Mucosa of stomach (tissue), 1 donor: Measurements from ENCODE around the gene PBOV1.

Experiments
- H3K27me3 ChIP-seq: one replicate; pipeline ENCODE4 v1.7.0; 2013; ENCODE audit warnings: mild to moderate bottlenecking, low read length; ENCODE audit not compliant: control insufficient read depth, insufficient read depth
- H3K36me3 ChIP-seq: one replicate; pipeline ENCODE4 v1.7.0; 2013; ENCODE audit warnings: low read length; ENCODE audit not compliant: control insufficient read depth, insufficient read depth
- H3K4me1 ChIP-seq: one replicate; pipeline ENCODE4 v1.7.0; 2013; ENCODE audit warnings: mild to moderate bottlenecking, low read length; ENCODE audit not compliant: control insufficient read depth, insufficient read depth
- H3K4me3 ChIP-seq: one replicate; pipeline ENCODE4 v1.7.0; 2013; ENCODE audit warnings: low read length
- H3K9ac ChIP-seq: one replicate; pipeline ENCODE4 v1.7.0; 2013; ENCODE audit warnings: mild to moderate bottlenecking, low read length, moderate library complexity
- H3K9me3 ChIP-seq: one replicate; pipeline ENCODE4 v1.7.0; 2013; ENCODE audit warnings: mild to moderate bottlenecking, low read length, moderate library complexity; ENCODE audit not compliant: control insufficient read depth
- donor health status: Pancreatic carcinoma.

PBOV1 gene

GRCh38 chr6:138248878-138249277 lies 30.6 kb upstream of the PBOV1 start:
- Histone ChIP-seq H3K9ac (no peak overlapping the region), H3K4me1 (peaks cover 6% of the 10 kb centered on the region), H3K36me3 (peaks cover 4% of the 10 kb centered on the region), H3K4me3 (no peak overlapping the region), H3K27me3 (no peaks in the 10 kb centered on the region), H3K9me3 (no peaks in the 10 kb centered on the region)

- H3K27me3 ChIP-seq: no peaks in the 10 kb centered on the region
- H3K36me3 ChIP-seq: peaks cover 4% of the 10 kb centered on the region
- H3K9me3 ChIP-seq: no peaks in the 10 kb centered on the region
- H3K9ac ChIP-seq: no peak overlapping the region
- no peak overlapping the region for H3K4me3 ChIP-seq
- H3K4me1 ChIP-seq: peaks cover 9% of the 10 kb centered on the region
These were observed 29.7 kb upstream of the PBOV1 start for GRCh38 chr6:138248011-138248410.

GRCh38 chr6:138246650-138247440 lies 28.6 kb upstream of the PBOV1 start:
- H3K4me3 ChIP-seq: no peak overlapping the region
- no peaks in the 10 kb centered on the region for H3K9me3 ChIP-seq
- H3K27me3 ChIP-seq: no peaks in the 10 kb centered on the region
- peaks cover 14% of the 10 kb centered on the region for H3K4me1 ChIP-seq
- H3K36me3 ChIP-seq: peaks cover 4% of the 10 kb centered on the region
- no peak overlapping the region for H3K9ac ChIP-seq

- Histone ChIP-seq H3K27me3 (no peaks in the 10 kb centered on the region), H3K4me1 (peaks cover 11% of the 10 kb centered on the region), H3K9me3 (no peaks in the 10 kb centered on the region), H3K4me3 (no peak overlapping the region), H3K9ac (no peak overlapping the region), H3K36me3 (no peaks in the 10 kb centered on the region)
These were observed 27.5 kb upstream of the PBOV1 start for GRCh38 chr6:138245751-138246150.

- H3K9me3 ChIP-seq: no peaks in the 10 kb centered on the region
- H3K4me3 ChIP-seq: no peak overlapping the region
- no peaks in the 10 kb centered on the region for H3K36me3 ChIP-seq
- no peaks in the 10 kb centered on the region for H3K27me3 ChIP-seq
- peaks cover 8% of the 10 kb centered on the region for H3K4me1 ChIP-seq
- H3K9ac ChIP-seq: no peak overlapping the region
These were observed 24.8 kb upstream of the PBOV1 start for GRCh38 chr6:138242987-138243592.

- H3K4me1 ChIP-seq: peaks cover 8% of the 10 kb centered on the region
- no peak overlapping the region for H3K9ac ChIP-seq
- no peaks in the 10 kb centered on the region for H3K27me3 ChIP-seq
- H3K9me3 ChIP-seq: no peaks in the 10 kb centered on the region
- no peak overlapping the region for H3K4me3 ChIP-seq
- H3K36me3 ChIP-seq: no peaks in the 10 kb centered on the region
These were observed 23.6 kb upstream of the PBOV1 start for GRCh38 chr6:138241934-138242333.

GRCh38 chr6:138241381-138241780 lies 23.1 kb upstream of the PBOV1 start:
- Histone ChIP-seq H3K9me3 (no peaks in the 10 kb centered on the region), H3K9ac (no peak overlapping the region), H3K27me3 (no peaks in the 10 kb centered on the region), H3K4me1 (peaks cover 8% of the 10 kb centered on the region), H3K4me3 (no peak overlapping the region), H3K36me3 (no peaks in the 10 kb centered on the region)

- peaks cover 8% of the 10 kb centered on the region for H3K4me1 ChIP-seq
These were observed 22.4 kb upstream of the PBOV1 start for GRCh38 chr6:138240476-138241245.

GRCh38 chr6:138239774-138240173 lies 21.5 kb upstream of the PBOV1 start:
- no peak overlapping the region for H3K4me3 ChIP-seq
- H3K36me3 ChIP-seq: no peaks in the 10 kb centered on the region
- H3K9ac ChIP-seq: no peak overlapping the region
- no peaks in the 10 kb centered on the region for H3K9me3 ChIP-seq
- H3K27me3 ChIP-seq: no peaks in the 10 kb centered on the region
- H3K4me1 ChIP-seq: peaks cover 8% of the 10 kb centered on the region

More at GRCh38 chr6:138240476-138241245, 22.4 kb upstream of the PBOV1 start:
- H3K36me3 ChIP-seq: no peaks in the 10 kb centered on the region
- no peaks in the 10 kb centered on the region for H3K27me3 ChIP-seq
- H3K4me3 ChIP-seq: no peak overlapping the region
- no peak overlapping the region for H3K9ac ChIP-seq
- H3K9me3 ChIP-seq: no peaks in the 10 kb centered on the region

GRCh38 chr6:138238368-138238767 lies 20.1 kb upstream of the PBOV1 start:
- Histone ChIP-seq H3K9ac (no peak overlapping the region), H3K36me3 (no peaks in the 10 kb centered on the region), H3K9me3 (no peaks in the 10 kb centered on the region), H3K27me3 (no peaks in the 10 kb centered on the region), H3K4me1 (peaks cover 19% of the 10 kb centered on the region), H3K4me3 (no peak overlapping the region)

- Histone ChIP-seq H3K9ac (no peak overlapping the region), H3K36me3 (no peaks in the 10 kb centered on the region), H3K4me1 (peaks cover 16% of the 10 kb centered on the region), H3K9me3 (no peaks in the 10 kb centered on the region), H3K4me3 (no peak overlapping the region), H3K27me3 (no peaks in the 10 kb centered on the region)
These were observed 19.2 kb upstream of the PBOV1 start for GRCh38 chr6:138237463-138237862.

GRCh38 chr6:138235693-138236092 lies 17.4 kb upstream of the PBOV1 start:
- no peaks in the 10 kb centered on the region for H3K27me3 ChIP-seq

More at GRCh38 chr6:138235693-138236092, 17.4 kb upstream of the PBOV1 start:
- Histone ChIP-seq H3K4me1 (peaks cover 27% of the 10 kb centered on the region), H3K9me3 (no peaks in the 10 kb centered on the region), H3K9ac (no peak overlapping the region), H3K36me3 (no peaks in the 10 kb centered on the region), H3K4me3 (no peak overlapping the region)
